Bronchial smooth muscle cell (primary cell): Measurements from ENCODE around the gene CCDC13. TPM values are rescaled to one million over a fixed set of nuclear protein-coding genes. Genes with fewer than 3 reads are reported as not detected.

Source experiments
- total RNA-seq: library from RNA; depleted of rRNA; stranded (reverse); fragments of >200 nt; gene quantifications from 2 replicates; pipeline ENCODE4 v1.2.1, GENCODE V29; 2014

CCDC13 gene, protein sequence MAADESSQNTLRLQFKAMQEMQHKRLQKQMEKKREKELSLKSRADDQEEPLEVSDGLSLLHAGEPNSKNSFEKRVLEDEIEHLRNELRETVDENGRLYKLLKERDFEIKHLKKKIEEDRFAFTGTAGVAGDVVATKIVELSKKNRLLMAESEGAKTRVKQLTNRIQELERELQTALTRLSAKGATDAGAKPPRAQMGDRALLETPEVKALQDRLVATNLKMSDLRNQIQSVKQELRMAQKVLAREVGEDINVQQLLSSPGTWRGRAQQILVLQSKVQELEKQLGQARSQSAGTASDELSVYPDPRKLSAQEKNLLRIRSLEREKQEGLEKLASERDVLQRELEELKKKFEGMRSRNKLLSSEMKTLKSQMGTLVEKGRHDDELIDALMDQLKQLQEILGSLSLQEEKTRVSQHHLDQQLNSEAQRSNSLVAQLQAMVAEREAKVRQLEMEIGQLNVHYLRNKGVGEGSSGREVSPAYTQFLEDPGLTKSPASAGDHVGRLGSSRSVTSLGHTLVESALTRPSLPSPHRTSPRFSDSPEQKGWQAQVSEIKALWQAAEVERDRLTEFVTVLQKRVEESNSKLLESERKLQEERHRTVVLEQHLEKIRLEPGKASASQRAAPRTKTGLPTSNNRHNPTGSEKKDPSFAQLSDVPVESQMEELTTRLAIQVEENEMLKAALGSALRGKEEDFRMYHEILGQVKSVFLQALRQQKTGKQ
- total RNA-seq, result 0.86 and 0.95 TPM in 2 replicates

DNA sequence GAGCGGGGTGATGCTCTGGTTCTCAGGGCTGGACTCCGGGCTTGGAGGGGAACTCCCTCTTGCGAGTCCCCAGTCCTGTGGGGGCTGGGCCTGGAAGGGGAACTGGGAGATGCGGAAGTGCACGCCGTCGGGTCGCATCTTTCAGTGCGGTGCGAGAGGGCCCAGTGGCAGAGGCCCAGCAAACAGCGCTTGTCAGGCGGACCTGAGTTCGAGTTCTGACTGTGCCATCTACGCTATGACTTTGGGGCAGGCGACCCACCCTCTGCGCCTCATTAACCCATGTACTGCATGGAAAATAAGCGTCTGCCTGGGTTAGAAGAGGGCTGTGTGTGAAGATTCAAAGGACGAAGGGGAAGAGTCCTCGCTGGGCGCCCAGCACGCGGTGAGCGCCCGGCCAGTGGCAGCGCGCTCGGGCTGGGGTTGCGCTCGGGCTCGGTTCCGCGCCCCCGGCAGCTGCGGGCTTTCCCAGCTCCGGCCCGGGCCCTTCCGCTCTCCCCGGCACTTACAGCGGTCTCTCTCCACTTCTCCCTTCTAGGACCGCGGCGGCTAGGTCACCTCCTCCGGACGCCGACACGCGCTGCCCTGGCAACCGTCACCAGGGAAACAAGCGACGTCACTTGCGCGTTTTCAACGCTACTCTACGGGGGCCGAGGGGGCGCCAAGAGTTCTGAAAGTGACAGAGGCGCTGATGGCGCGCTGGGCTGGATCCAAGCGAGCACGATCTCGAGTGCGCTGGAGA is at the start of gene CCDC13:
CCDC13 (minus strand) TSS at position 584 of the 739 bp plus-strand sequence. CDS start 14,908 bp downstream, outside the sequence.

DNA sequence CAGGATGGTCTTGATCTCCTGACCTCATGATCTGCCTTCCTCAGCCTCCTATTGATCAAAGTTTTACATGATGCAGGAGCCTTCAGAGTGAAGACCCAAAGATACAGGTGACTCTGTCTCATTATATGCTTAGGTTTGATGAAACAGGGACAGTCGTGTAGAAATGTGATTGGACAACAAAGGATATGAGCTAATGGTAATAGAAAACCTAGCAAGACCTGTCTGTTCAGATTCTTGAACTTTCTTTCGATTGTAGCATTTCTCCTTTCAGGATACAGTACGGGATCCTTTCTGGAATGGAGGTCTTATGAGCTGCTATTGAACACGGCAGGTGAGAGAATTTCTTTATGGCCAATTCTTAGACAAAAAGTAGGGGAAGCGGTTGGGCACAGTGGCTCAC is 36.1 kb upstream of the CCDC13 start, which contains the start of gene ACKR2:
ACKR2 (plus strand) TSS at position 244 of the 400 bp plus-strand sequence. CDS start 55,058 bp downstream, outside the sequence.

GRCh38 chr3:42804106-42804830 is 31.2 kb upstream of the CCDC13 start, which contains the start of gene HIGD1A:
Gene HIGD1A, minus strand, starts transcription at chr3:42804490. Its CDS starts 10,237 bp downstream, at chr3:42794253.

Other genes starting within 250 kb of the CCDC13 start
- gene SEC22C, start 191.3 kb downstream of the CCDC13 start, total RNA-seq, result 41.7 and 42.7 TPM in 2 replicates
- 24.4 and 33.1 TPM in 2 replicates for gene SS18L2, start 182.4 kb downstream of the CCDC13 start, total RNA-seq
- gene NKTR, start 172.6 kb downstream of the CCDC13 start, total RNA-seq, result 27.8 and 52.8 TPM in 2 replicates
- 24.4 and 45.8 TPM in 2 replicates for gene ZBTB47, start 119.6 kb downstream of the CCDC13 start, total RNA-seq
- gene KLHL40, start 87.7 kb downstream of the CCDC13 start, total RNA-seq, result 0.09 TPM in 1 of 2 replicates, not detected in the other
- gene HHATL, start 70.5 kb downstream of the CCDC13 start, total RNA-seq, result not detected in 2 replicates
- 131 TPM in 2 replicates for gene HIGD1A, start 31.2 kb upstream of the CCDC13 start, total RNA-seq
- 0.26 and 0.32 TPM in 2 replicates for gene ACKR2, start 36.2 kb upstream of the CCDC13 start, total RNA-seq
- gene CYP8B1, start 102.6 kb upstream of the CCDC13 start, total RNA-seq, result not detected in 2 replicates
- gene ZNF662, start 132.9 kb upstream of the CCDC13 start, total RNA-seq, result 1.3 and 2.0 TPM in 2 replicates
- 0.26 and 3.3 TPM in 2 replicates for gene GASK1A, start 206.1 kb upstream of the CCDC13 start, total RNA-seq